SIG-M5 treated with dmso at 0.1 percent for 504 hours (cell line): ENCODE measurements around the gene C3orf70.

ENCODE experiments used
- DNase-seq: peaks from one replicate; lab custom pipeline; 2025; ENCODE audit not compliant: unreplicated experiment; lab: John Stamatoyannopoulos, UW

The C3orf70 gene, protein sequence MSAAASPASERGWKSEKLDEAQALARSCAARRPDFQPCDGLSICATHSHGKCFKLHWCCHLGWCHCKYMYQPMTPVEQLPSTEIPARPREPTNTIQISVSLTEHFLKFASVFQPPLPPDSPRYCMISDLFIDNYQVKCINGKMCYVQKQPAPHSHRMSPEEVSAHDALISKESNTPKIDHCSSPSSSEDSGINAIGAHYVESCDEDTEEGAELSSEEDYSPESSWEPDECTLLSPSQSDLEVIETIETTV

DNA sequence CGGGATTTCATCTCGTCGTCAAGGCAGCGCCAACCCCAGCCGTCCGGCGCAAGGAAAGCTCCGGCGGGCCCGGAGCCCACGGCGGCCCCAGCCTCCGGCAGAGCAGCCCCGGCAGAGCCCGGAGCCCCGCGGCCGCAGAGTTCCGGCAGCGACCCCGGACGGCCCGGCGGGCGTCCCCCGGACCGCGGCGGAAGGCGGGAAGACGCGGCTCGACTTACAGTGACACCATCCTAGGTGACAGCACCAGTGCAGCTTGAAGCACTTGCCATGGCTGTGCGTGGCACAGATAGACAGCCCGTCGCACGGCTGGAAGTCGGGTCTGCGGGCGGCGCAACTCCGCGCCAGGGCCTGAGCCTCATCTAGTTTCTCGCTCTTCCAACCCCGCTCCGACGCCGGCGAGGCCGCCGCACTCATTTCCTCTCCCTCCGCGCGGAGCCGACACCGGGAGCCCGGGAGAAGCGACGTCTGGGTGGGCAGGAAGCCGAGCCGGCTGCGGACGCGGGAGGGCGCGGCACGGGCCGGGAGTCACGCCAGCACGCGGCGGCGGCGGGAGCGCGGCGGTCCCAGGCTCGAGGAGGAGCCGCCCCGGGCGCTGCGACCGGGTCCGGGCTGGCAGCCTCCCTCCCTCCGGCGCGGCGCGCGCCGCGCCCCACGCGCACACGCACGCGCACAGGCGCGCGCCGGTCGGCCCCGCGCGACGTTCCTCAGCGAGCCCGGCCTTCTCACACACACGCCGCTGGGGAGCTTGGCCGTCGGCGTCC lies at the start of gene C3orf70:
C3orf70 (minus strand) TSS at position 651 of the 761 bp plus-strand sequence; CDS start at position 414, 237 bp downstream.
- peak; percentile 34 for DNase-seq

DNA sequence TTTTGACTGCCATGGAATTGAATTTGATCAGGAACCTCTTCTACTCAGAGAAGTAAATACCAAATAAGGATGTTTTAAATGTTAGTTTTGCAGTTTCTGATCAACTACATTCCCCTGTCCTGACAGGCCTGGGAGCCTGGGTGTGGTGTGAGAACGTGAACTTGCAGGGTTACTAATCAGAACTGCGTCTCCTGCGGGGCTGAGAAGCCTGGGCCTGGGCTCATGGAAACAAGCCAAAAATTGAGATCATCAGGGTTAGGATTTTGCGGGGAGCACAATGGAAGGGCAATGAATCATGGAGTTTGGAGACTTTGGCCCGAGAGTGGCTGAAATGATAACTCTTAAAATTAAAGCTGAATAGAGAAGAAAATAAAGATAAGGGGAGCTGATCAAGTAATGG lies 47.8 kb upstream of the C3orf70 start:
- no peak for DNase-seq

DNA sequence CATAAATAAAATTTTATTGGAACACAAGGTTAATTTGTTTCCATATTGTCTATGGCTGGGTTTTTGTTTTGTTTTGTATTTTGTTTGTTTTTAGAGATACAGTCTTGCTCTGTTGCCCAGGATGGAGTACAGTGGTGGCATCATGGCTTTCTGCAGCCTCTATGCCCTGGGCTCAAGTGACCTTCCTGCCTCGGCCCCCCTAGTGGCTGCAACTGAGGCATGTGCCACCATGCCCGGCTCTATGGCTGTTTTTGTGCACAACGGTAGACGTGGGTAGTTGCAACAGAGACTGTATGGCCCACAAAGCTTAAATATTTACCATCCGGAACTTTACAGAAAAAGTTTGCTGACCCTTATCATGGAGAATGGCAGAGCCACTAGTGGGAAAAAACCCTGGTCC lies 46.8 kb upstream of the C3orf70 start:
- DNase-seq, result no peak

DNA sequence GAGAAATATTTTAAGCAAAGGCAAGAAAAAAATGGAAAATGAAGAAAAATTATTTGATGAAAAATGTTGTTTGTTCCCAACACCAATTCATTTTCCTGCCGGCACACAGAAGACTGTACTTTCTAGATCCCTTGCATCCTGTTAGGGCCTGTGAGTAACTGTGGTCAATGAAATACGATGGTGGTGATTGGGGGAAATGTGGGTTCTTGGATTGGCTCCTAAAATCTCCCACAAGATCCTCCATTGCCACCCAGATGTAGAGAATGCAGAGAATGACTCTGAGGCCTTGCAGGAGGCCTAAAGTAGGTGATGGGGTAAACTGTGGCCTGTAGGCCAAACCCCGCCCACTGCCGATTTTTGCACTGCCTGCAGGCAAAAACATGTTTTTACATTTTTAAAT lies 46.3 kb upstream of the C3orf70 start:
- DNase-seq, result no peak

DNA sequence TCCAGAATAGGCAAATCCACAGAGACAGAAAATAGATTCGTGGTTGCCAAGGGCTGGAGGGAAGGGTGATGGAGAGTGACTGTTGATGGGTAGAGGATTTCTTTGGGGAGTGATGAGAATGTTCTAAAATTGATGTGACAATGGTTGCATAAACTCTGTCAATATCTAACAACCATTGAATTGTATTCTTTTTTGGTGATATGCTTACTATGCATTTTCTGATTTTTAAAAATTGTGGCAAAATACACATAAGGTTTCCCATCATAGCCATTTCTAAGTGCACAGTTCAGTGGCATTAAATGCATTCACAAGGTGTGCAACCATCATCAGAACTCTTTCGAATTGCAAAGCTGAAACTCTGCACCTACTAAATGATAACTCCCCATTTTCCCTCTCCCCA lies 44.2 kb upstream of the C3orf70 start:
- no peak for DNase-seq

DNA sequence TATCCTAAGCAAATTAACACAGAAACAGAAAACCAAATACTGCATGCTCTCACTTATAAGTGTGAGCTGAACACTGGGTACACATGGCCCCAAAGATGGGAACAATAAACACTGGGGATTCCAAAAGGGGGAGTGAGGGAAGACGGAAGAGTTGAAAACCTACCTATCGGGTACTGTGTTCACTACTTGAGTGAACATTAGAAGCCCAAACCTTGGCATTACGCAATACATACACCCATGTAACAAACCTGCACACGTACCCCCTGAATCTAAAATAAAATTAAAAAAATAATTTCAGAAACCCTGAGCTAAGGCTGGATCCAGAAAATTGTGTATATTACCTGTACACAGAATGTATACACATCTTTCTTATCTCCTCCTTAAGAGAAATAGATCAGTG lies 42.8 kb upstream of the C3orf70 start:
- no peak for DNase-seq

DNA sequence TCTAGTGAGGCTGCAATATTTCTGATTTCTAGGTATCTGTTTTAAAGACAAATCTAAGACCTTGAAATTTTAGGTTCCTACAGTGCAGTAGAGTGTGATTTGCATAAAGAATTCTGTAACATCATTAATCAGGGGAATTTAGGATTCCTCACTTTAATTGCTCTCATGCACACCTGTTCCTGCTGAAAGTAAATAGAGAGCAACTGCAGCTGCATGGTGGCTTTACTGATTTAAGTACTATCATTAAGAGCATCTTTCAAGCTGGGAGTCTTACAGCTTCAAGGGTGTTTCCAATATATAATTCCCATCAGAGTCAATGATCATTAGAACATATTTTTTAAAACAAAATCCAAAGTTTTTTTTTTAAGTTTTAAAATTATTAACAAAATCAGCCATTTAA lies 36.0 kb upstream of the C3orf70 start:
- no peak for DNase-seq

DNA sequence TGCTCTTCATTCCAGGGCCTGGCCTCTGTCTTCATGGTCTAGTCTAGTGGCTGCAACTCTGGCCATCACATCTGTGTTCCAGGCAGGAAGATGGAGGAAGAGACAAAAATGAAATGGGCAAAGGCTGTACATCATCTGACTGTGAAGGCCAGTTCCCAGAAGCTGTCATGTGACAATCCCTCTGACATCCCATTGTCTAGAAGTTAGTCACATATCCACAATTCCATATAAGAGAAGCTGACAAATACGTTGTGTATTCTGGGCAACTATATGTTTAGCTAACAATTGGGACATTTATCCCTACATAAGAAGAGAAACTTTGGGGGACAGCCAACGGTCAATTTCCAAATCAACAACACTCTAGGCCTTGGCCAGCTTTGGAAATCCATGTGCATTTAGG lies 34.5 kb upstream of the C3orf70 start:
- DNase-seq, result no peak

DNA sequence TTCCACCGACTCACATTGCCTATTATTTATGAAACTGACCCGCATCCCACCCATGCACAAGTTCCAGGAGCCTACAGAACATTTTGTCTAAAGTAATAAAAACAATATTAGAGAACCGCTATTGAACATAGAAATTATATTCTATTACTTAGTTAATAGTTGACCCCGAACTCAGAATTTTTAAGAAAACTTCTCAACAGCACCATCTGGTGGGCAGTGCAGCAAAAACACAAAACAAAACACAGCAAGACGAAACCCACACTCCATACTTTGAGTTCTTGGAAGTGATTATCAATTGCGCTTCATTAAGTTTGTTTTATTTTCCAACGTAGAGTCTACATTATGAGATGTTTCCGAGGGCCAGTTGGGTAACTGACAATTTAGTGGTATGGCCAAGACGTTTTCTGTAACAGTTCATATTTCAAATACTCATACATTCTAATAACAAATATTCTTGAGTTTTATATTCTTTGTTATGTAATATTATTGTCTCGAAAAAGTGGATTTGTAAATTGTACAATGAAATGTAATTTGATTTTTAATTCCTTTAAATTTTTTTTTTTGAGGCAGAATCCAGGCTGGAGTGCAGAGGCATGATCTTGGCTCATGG lies 24.0 kb upstream of the C3orf70 start:
- peak; percentile 45 for DNase-seq

DNA sequence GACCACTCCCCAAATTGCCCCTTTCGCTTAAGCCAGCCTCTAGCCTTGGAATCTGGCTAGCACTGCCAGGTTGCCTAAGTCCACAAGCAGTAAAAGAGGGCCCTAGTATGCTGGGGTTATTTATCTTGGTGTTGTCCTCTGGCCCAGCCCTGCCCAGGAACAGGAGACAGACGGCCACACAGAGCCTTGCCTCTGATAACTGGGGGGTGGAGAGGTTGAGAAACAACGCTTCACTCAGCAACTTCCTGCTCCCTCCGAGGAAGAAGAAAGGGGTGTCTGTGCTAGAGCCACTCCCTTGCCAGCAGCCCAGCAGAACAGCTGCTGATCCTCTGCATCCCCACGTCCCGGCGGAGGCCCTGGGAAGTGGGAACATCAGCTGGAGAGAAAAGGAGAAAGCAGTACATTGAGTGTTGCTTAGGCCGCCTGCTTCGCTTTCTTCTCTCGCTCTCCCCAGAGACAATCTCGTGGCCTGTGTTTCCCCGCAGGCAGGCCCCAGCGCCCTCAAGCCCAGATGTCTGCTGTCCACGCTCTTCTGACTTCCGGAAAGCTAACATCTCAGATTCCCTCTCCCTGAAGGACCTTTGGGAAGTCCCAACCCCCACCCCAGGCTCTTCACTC lies 22.6 kb upstream of the C3orf70 start:
- DNase-seq, result peak; percentile 83

DNA sequence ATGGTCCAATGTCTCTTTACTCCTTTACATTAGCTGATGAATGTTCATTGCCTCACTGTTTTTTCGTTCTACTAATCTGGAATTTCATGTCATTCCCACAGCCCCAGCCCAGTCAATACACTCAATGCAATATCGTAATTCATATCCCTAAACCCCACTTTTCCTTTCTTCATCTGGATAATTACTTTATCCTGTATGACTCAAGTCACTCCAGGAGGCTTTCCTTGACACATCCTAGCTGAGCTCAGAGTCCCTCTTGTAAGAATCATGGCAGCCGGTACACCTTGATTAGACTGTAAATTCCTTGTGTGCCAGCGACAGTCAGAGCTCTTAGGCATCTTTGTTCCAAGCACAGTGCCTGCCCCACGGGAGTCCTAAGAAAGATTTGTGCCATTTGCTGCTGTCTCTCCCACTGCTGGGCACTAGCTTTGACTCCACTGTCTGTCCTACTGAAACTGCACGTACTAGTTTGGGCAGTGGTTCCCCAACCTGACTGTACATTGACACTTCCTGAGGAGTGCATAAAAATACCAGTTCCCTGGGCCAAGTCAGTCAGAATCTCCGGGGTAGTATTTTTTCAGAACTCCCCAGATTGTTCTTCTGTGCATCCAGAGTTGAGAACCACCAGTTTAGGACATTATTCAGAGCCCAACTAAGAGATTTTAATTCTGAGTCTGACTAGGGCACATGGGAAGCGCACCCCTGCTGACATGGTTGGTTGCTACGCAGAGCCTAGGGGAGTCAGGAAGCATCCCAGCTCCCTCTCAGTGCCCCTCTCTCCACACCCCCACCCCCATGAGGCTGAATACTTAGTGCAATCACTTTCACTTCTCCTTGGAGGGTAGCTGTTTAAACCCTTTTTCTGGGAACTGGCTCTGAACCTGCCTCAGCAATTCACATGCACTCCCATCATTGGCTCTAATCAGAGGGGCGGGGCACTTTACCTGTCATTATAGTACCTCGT lies 19.5 kb upstream of the C3orf70 start:
- DNase-seq, result peak; percentile 41

DNA sequence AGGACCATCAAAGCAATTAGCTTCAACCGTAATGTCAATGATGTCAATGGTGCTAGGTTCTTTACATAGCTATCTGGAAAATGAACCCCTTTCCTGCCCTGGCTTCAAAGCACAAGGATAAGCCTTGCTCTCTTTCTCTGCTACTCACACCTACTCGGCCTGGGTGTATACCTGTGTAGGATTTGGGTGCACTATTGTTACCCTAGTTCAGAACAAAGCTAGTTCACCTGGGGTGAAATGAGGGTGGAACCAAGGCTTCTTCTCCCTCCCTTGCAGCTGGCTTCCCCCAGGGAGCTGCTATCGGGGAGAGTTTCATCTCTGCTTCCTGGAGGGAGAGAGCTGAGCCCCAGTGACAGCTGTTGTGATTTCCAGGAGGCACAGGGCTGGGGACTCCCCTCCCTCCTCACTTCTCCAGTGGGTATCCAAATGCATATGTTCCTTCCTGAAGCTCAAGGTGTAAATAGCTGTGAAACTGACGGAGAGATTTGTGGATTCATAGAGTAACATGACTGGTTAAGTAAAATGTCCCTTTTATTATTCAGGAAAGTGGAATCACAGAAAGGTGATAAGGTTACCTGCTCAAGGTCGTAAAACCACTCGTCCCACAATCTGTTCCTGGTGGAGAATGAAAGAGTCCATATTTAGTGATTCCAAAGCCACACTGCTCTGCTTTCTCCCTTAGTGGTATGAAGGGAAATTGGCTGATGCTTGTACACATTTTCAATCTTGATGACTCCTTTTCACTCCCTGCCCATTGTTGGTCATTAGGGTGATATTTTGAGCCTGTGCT lies 11.8 kb upstream of the C3orf70 start:
- DNase-seq, result no peak

DNA sequence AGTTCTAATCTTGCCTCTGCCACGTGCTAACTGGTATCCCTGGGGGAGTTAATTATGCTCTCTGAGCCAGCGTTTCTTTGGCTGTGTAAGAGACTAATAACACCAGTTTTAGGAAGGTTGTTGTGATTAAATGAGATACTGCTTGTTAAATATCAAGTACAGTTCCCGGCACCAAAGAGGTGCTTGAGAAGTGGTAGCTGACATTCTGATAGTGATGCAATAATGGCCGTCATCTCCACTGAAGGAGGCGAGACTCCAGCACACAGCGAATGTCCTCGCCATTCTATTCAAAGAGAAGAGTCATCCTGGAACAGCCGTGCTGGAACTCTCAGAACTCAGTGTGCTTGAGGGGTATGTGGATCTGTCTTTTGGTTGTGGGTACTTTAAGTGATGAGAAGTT lies 9.8 kb upstream of the C3orf70 start:
- no peak for DNase-seq

DNA sequence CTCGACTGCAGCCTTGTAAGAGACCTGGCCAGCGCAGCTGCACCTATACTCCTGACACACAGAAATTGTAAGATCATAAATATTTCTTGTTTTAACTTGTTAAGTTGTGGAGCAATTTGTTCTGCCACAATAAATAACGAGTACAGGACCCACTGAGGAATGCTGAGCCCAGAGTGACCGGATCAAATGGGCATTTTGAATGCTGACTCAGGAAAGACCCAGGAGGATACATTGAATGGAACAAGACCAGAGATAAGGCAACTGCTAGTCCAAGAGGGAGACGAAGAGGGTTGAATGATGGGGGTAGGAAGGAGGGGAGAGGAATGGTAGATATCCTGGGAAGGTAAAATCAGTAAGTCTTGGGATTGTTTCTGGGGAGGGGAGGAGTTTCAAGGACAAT lies 8.9 kb upstream of the C3orf70 start:
- no peak for DNase-seq

DNA sequence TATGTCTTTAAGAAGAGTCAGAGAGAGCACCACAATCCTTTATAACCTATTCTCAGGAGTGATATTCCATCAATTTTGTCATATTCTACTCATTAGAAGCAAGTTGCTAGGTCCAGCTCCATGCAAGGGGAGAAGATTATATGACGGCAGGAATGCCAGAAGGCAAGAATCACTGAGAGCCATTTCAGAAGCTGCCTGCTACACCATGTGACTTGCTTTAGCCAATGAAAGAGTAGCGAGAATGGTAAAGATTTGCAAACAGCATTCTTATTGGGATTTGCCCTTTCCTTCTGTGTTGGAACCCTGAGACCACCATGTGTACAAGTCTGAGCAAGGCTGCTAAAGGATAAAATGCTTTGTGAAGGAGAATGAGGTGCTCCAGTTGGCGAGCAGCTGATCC lies 4.5 kb upstream of the C3orf70 start:
- DNase-seq, result no peak

DNA sequence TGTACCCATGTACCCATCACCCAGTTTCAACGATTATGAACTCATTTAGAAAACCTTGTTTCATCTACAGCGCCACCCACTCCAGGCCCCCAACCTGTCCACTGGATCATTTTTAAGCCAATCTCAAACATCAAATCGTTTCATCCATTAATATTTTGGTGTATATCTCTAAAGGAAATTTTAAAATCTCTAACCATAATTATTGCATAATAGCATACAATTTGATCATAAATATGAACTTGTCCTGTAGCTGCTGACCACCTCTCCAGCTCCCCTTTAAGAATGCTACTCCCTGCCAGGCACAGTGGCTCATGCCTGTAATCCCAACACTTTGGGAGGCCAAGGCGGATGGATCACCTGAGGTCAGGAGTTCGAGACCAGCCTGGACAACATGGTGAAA lies 2.8 kb upstream of the C3orf70 start:
- DNase-seq, result no peak

DNA sequence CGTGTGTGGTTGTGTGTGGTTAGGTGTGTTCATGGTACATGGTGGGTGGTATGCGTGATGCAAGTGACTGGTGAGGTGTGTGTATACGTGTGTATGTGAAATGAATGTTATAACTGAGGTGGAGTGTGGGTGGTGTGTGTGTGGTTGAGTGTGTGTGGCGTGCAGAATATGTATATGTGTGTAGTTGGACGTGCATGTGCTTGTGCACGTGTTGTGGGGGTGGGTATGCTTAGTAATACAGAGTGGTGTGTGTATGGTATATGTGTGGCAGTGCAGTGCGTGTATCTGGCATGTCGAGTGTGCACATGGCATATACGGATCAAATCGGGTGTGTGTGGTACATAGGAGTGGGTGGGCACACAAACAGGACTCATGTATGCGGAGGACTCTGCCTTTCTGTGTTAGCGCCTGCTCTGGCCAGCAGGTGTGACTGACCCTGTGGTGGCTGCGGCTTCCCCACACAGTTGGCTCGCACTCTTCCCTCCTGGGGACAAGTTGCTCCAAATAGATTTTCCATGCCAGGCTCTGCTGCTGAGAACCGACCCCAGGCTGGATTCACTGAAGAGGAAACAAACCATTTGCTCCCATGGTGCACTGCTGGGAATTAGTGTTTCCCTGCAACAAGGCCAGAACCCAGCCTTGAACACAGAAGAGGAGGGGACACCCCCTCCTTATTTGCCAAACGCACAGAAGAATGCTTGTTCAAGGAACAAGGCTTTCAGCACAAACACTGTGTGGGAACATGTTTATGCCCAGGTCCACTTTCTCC lies 1.2 kb upstream of the C3orf70 start:
- no peak for DNase-seq

DNA sequence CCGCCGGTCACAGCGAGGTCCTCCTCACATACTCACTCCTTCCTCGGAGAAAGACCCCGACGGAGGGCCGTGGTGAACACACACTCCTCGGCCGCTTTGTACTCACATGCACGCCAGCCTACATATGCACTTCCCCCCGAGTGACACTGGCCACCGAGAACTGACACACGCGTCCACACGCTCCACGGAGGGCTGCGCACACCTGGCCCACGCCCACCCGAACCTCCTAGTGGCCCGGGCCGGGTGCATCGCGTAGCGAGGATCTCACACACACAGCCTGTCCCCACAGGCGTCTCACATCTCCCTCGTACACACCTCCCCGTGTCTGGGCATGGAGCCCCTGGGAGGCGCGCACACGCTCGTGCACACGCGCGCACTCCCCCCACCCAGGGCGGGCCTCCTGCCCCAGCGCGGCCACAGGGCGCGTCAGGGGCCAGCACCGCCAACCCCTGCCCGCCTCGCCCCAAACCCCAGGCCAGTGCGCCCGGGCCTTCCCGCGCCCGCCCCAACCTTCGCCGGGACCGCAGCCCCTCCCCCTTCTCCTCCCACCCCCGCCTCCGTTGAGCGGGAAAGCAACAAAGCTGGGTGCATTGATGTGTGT lies 411 bp upstream of the C3orf70 start:
- no peak for DNase-seq

DNA sequence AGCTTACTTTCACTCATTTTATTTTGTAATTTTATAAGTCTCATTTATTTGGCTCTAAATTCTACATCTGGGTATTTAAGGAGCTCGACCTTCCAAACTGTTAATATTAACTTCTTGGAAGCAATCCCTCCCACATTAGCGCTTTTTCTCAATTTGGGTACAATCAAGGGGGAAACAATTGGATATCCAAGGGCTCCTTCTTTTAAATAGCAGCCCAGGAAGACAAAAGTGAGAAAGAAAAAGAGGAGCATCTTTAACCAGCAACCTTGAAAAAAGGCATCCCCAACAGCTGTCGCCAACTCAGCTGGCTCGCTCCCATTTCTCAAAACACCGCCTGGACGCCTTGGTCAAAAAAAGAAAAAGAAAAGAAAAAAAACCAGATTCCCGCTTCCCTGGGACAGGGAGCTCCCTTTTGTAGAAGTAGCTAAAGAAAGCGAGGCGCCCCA lies 873 bp downstream of the C3orf70 start:
- DNase-seq, result no peak
